Nephron progenitor cell (in vitro differentiated cells): ENCODE results near the gene COX6B1.

Experiments used
- DNase-seq: peaks from one replicate; pipeline ENCODE4 v3.0.0; 2021
- H3K27ac Mint-ChIP-seq: 2 replicates; pipeline ENCODE4 v1.8.0; 2021; ENCODE audit warnings: mild to moderate bottlenecking, moderate library complexity, mixed read lengths
- H3K27me3 Mint-ChIP-seq: 2 replicates; pipeline ENCODE4 v1.8.0; 2021; ENCODE audit warnings: mild to moderate bottlenecking, low read depth, mixed read lengths; ENCODE audit not compliant: poor library complexity
- H3K36me3 Mint-ChIP-seq: 2 replicates; pipeline ENCODE4 v1.8.0; 2021; ENCODE audit warnings: low read depth, mixed read lengths
- H3K4me1 Mint-ChIP-seq: 2 replicates; pipeline ENCODE4 v1.8.0; 2021; ENCODE audit warnings: mixed read lengths
- H3K4me3 Mint-ChIP-seq: 2 replicates; pipeline ENCODE4 v1.8.0; 2021; ENCODE audit warnings: mild to moderate bottlenecking, moderate library complexity, mixed read lengths
- H3K9me3 Mint-ChIP-seq: 2 replicates; pipeline ENCODE4 v1.8.0; 2021; ENCODE audit warnings: mild to moderate bottlenecking, moderate library complexity, mixed read lengths
- CTCF ChIP-seq: fragments of 200-600 bp; sonication (generic); IDR thresholded peaks from 2 replicates; pipeline ENCODE4 v1.5.0; 2021; ENCODE audit warnings: antibody characterized with exemption

Gene COX6B1

DNA sequence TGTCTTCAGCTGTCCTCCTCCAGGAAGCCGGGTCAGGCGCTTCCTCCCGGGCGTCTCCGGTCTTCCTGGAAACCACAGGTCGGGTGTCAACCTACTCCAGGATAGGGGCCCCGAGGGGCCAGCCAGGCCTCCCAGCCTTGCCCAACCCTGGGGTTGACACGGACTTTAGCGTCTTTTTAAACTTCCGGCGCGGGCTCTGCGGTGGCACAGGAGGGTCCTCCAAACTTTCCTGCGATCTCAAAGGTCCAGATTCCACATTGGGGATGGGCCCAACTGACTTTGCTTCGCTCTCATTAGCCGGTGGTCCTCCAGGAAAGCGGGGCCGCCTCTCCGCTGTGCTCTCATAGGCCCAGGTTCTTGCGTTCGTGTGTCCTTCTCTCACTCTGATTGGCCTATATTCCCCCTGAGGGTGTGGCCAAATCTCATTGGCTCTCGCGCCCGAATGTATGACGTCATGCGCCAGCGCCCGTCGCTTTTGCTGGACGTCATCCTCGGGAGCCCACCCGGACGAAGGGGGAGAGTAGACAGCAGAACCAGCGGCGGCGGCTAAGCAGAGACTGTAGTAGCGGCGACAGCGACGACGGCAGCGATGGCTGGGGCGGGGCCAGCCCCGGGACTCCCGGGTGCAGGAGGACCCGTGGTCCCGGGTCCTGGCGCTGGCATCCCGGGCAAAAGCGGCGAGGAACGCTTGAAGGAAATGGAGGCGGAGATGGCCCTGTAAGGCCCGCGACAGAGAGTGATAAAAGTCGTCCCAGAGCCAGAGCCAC lies 19.4 kb upstream of the COX6B1 start, which contains the start of gene RBM42:
Gene RBM42, plus strand, starts transcription at position 472 of the 767 bp plus-strand sequence. Its CDS starts 118 bp downstream, at position 590.
- H3K27ac Mint-ChIP-seq: peak within 1 kb of the TSS; percentile 98
- peak within 1 kb of the TSS; percentile 97 for H3K4me3 Mint-ChIP-seq
- TF ChIP-seq CTCF: no peak
- peaks cover 29% of the 10 kb centered on the region for H3K36me3 Mint-ChIP-seq
- H3K9me3 Mint-ChIP-seq: no peaks in the 10 kb centered on the region
- peaks cover 4% of the 10 kb centered on the region for H3K27me3 Mint-ChIP-seq
- peak; percentile 98 for DNase-seq
- H3K4me1 Mint-ChIP-seq: peaks cover 19% of the 10 kb centered on the region

DNA sequence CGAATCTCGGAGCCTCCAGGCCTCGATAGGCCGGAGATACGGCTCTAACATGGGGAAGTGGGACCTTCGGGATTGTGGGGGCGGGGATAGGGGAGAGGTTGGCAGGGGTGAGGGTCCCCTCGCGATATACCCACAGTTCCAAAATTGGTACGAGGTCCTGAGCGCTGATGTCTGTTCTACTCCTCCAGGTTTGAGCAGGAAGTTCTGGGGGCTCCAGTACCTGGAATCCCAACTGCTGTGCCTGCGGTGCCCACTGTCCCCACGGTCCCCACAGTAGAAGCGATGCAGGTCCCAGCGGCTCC lies 18.8 kb upstream of the COX6B1 start:
- no peaks in the 10 kb centered on the region for H3K9me3 Mint-ChIP-seq
- peaks cover 4% of the 10 kb centered on the region for H3K27me3 Mint-ChIP-seq
- H3K4me1 Mint-ChIP-seq: peaks cover 19% of the 10 kb centered on the region
- peak overlapping the region; percentile 98 for H3K27ac Mint-ChIP-seq
- H3K4me3 Mint-ChIP-seq: peak overlapping the region; percentile 97
- H3K36me3 Mint-ChIP-seq: peaks cover 29% of the 10 kb centered on the region
- TF ChIP-seq CTCF: no peak
- no peak for DNase-seq

DNA sequence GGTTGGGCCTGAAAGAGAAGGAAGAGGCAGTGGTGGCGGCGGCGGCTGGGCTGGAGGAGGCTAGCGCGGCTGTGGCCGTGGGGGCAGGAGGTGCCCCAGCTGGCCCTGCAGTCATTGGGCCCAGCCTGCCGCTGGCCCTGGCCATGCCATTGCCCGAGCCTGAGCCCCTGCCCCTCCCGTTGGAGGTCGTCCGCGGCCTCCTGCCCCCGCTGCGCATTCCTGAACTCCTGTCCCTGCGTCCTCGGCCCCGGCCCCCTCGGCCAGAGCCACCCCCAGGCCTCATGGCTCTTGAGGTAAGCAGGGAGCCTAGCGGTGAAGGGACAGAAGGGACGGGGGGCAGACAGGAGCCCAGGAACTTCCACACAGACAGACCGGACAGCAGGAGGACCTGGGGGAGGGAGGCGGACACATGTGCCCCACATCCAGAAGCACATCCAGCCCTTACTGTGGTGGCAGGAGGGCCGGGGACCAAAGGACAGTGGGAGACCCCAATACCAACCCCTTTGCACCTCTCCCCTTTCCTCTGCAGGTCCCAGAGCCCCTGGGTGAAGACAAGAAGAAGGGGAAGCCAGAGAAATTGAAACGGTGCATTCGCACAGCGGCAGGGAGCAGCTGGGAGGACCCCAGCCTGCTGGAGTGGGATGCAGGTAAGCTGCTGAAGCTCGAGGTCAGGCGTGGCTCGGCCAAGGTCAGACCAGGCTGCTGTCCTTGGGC lies 14.2 kb upstream of the COX6B1 start:
- no peak for TF ChIP-seq CTCF
- Mint-ChIP-seq H3K36me3 (peaks cover 50% of the 10 kb centered on the region), H3K9me3 (no peaks in the 10 kb centered on the region), H3K4me1 (peaks cover 11% of the 10 kb centered on the region), H3K27me3 (peaks cover 1% of the 10 kb centered on the region), H3K27ac (no peak overlapping the region), H3K4me3 (no peak overlapping the region)
- DNase-seq: no peak

- no peak overlapping the region for H3K4me3 Mint-ChIP-seq
- H3K27ac Mint-ChIP-seq: peak overlapping the region; percentile 45
- no peak for TF ChIP-seq CTCF
- no peaks in the 10 kb centered on the region for H3K27me3 Mint-ChIP-seq
- peaks cover 36% of the 10 kb centered on the region for H3K36me3 Mint-ChIP-seq
- no peak for DNase-seq
- H3K4me1 Mint-ChIP-seq: peaks cover 21% of the 10 kb centered on the region
- no peaks in the 10 kb centered on the region for H3K9me3 Mint-ChIP-seq
Measured at GRCh38 chr19:35636651-35637050, 11.5 kb upstream of the COX6B1 start.

DNA sequence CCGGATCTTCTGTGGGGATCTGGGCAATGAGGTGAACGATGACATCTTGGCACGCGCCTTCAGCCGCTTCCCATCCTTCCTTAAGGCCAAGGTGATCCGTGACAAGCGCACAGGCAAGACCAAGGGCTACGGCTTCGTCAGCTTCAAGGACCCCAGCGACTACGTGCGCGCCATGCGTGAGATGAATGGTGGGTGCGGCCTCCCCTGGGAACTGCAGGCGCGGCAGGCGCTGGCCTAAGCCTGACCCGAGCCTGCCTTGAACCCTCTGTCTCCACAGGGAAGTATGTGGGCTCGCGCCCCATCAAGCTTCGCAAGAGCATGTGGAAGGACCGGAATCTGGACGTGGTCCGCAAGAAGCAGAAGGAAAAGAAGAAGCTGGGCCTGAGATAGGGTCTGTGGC lies 11.0 kb upstream of the COX6B1 start:
- Mint-ChIP-seq H3K9me3 (no peaks in the 10 kb centered on the region), H3K4me3 (no peak overlapping the region), H3K4me1 (peaks cover 24% of the 10 kb centered on the region), H3K36me3 (peaks cover 31% of the 10 kb centered on the region), H3K27ac (peak overlapping the region; percentile 45), H3K27me3 (no peaks in the 10 kb centered on the region)
- no peak for TF ChIP-seq CTCF
- no peak for DNase-seq

DNA sequence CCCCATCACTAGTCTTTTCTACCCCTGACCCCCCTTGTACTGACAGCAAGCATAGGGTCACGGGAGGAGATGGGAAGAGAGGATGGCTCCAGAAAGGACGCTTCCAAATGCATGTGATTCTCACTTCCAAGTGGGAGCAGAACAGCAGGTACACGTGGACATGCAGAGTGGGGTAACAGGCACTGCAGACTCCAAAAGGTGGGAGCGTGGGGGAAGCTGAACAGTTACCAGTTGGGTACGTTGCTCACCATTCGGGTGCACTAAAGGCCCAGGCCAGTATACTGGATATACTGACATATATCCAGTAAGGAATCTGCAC lies 8.8 kb upstream of the COX6B1 start:
- Mint-ChIP-seq H3K4me1 (peaks cover 31% of the 10 kb centered on the region), H3K9me3 (no peaks in the 10 kb centered on the region), H3K36me3 (peaks cover 21% of the 10 kb centered on the region), H3K27me3 (no peaks in the 10 kb centered on the region), H3K4me3 (peak overlapping the region; percentile 3), H3K27ac (peak overlapping the region; percentile 91)
- no peak for TF ChIP-seq CTCF
- DNase-seq: no peak
